Loucy (cell line): ENCODE results near the gene DPYSL3.

Experiments used
- H2AFZ ChIP-seq: fragments of 200-600 bp; sonication (generic); 2 replicates; pipeline ENCODE4 v1.6.0; 2016; ENCODE audit warnings: antibody characterized with exemption, mild to moderate bottlenecking, low read length, moderate library complexity
- H3F3A ChIP-seq: fragments of 200-600 bp; 2 replicates; pipeline ENCODE4 v1.6.0; 2016; ENCODE audit warnings: antibody characterized with exemption, low read depth, mild to moderate bottlenecking
- H3K27me3 ChIP-seq: fragments of 200-600 bp; sonication (generic); 2 replicates; pipeline ENCODE4 v1.6.1; 2014; ENCODE audit warnings: low read length, mild to moderate bottlenecking; ENCODE audit not compliant: insufficient read depth, poor library complexity, severe bottlenecking
- H3K36me3 ChIP-seq: fragments of 200-600 bp; sonication (generic); 2 replicates; pipeline ENCODE4 v1.6.1; 2016; ENCODE audit warnings: low read length; ENCODE audit not compliant: insufficient read depth
- H3K4me1 ChIP-seq: fragments of 200-600 bp; sonication (generic); 2 replicates; pipeline ENCODE4 v1.5.1; 2014; ENCODE audit warnings: low read length, mild to moderate bottlenecking; ENCODE audit not compliant: insufficient read depth, poor library complexity, severe bottlenecking
- H3K4me2 ChIP-seq: fragments of 200-600 bp; sonication (generic); 2 replicates; pipeline ENCODE4 v1.6.0; 2014; ENCODE audit warnings: antibody characterized with exemption, low read length, low read depth, mild to moderate bottlenecking; ENCODE audit not compliant: poor library complexity, severe bottlenecking
- H3K4me3 ChIP-seq: fragments of 200-600 bp; sonication (generic); 2 replicates; pipeline ENCODE4 v1.5.1; 2014; ENCODE audit warnings: low read length, mild to moderate bottlenecking, mixed read lengths; ENCODE audit not compliant: poor library complexity, severe bottlenecking
- H3K79me2 ChIP-seq: fragments of 200-600 bp; sonication (generic); 2 replicates; pipeline ENCODE4 v1.6.1; 2014; ENCODE audit warnings: low read length; ENCODE audit not compliant: insufficient read depth
- H3K9ac ChIP-seq: fragments of 200-600 bp; sonication (generic); 2 replicates; pipeline ENCODE4 v1.6.0; 2014; ENCODE audit warnings: mild to moderate bottlenecking, low read depth, low read length, moderate library complexity; ENCODE audit not compliant: poor library complexity, severe bottlenecking
- H3K9me2 ChIP-seq: fragments of 200-600 bp; sonication (generic); replicated peaks from 2 replicates; pipeline ENCODE4 v1.6.1; 2016; ENCODE audit warnings: low read depth, low read length, mixed read lengths
- H3K9me3 ChIP-seq: fragments of 200-600 bp; sonication (generic); 2 replicates; pipeline ENCODE4 v1.6.1; 2014; ENCODE audit warnings: mild to moderate bottlenecking, antibody characterized with exemption, low read length, low read depth; ENCODE audit not compliant: insufficient read depth
- H4K20me1 ChIP-seq: fragments of 200-600 bp; sonication (generic); 2 replicates; pipeline ENCODE4 v1.6.0; 2014; ENCODE audit warnings: antibody characterized with exemption, low read length, mild to moderate bottlenecking; ENCODE audit not compliant: insufficient read depth, poor library complexity, severe bottlenecking
- EZH2phosphoT487 ChIP-seq: fragments of 200-600 bp; IDR thresholded peaks from 2 replicates; pipeline ENCODE4 v1.6.1; 2018; ENCODE audit warnings: antibody characterized with exemption, mild to moderate bottlenecking, moderate library complexity, borderline replicate concordance
- TF ChIP-seq, protein P1 (sequence below): fragments of 200-600 bp; sonication (generic); conservative IDR thresholded peaks from 2 replicates; pipeline ENCODE4 v1.5.1; 2014; ENCODE audit warnings: mild to moderate bottlenecking, antibody characterized with exemption, low read length

Gene DPYSL3

GRCh38 chr5:147474140-147474539 is 35.7 kb downstream of the DPYSL3 start:
- Histone ChIP-seq H3F3A (no peaks in the 10 kb centered on the region), H3K9me2 (no peaks in the 10 kb centered on the region), H4K20me1 (no peaks in the 10 kb centered on the region), H3K9ac (no peak overlapping the region), H3K79me2 (no peaks in the 10 kb centered on the region), H3K4me2 (no peak overlapping the region), H3K4me3 (no peak overlapping the region), H3K9me3 (no peaks in the 10 kb centered on the region), H3K4me1 (no peaks in the 10 kb centered on the region), H3K36me3 (no peaks in the 10 kb centered on the region), H2AFZ (no peak overlapping the region), H3K27me3 (no peaks in the 10 kb centered on the region)
- TF ChIP-seq EZH2phosphoT487, result no peak
- TF ChIP-seq, protein P1, sequence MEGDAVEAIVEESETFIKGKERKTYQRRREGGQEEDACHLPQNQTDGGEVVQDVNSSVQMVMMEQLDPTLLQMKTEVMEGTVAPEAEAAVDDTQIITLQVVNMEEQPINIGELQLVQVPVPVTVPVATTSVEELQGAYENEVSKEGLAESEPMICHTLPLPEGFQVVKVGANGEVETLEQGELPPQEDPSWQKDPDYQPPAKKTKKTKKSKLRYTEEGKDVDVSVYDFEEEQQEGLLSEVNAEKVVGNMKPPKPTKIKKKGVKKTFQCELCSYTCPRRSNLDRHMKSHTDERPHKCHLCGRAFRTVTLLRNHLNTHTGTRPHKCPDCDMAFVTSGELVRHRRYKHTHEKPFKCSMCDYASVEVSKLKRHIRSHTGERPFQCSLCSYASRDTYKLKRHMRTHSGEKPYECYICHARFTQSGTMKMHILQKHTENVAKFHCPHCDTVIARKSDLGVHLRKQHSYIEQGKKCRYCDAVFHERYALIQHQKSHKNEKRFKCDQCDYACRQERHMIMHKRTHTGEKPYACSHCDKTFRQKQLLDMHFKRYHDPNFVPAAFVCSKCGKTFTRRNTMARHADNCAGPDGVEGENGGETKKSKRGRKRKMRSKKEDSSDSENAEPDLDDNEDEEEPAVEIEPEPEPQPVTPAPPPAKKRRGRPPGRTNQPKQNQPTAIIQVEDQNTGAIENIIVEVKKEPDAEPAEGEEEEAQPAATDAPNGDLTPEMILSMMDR, result no peak

DNA sequence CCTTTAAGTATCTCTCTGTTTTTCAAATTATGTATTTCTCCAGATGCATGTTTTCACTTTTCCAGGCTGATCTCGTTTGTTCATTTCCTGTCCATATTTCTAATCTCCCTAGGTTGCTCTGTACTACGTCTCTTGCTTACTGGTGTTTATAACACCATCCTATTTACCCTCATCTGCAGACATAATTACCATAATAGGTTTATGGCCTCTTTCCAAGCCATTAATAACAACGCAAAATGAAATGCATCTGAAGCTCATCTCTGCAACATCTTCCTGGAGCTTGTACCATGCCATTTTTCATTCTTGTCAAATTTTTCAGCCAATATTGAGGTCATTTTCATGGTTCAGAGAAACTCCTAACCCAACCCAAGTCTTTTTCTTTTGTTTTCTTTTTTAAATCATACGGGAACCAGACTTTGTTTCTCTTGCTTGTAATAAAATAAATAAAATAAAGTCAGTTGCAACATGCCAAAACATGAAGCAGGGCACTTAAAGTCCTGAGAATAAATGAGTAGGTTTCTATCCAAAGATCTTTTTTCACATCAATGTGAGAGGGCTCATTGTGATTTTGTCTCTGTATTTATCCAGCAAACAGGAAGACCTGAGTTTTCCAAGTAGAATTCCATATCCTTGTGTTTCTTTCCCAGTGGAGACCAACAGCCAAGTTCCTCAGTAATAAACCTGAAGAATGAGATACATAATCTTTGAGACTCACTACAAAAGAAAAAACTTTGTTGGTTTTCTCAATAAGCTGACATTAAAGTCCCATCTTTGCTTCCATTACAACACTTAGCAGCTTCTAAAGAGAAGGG is 37.0 kb downstream of the DPYSL3 start:
- Histone ChIP-seq H3K4me3 (no peak overlapping the region), H2AFZ (no peak overlapping the region), H3K9me2 (no peaks in the 10 kb centered on the region), H3K36me3 (no peaks in the 10 kb centered on the region), H3K9me3 (no peaks in the 10 kb centered on the region), H3F3A (no peaks in the 10 kb centered on the region), H3K4me2 (no peak overlapping the region), H3K79me2 (no peaks in the 10 kb centered on the region), H3K9ac (no peak overlapping the region), H3K4me1 (no peaks in the 10 kb centered on the region), H3K27me3 (no peaks in the 10 kb centered on the region), H4K20me1 (no peaks in the 10 kb centered on the region)
- TF ChIP-seq, protein P1, result no peak
- no peak for TF ChIP-seq EZH2phosphoT487

GRCh38 chr5:147467973-147468508 is 41.8 kb downstream of the DPYSL3 start:
- no peaks in the 10 kb centered on the region for H3K79me2 ChIP-seq
- no peaks in the 10 kb centered on the region for H4K20me1 ChIP-seq
- H3K36me3 ChIP-seq, result no peaks in the 10 kb centered on the region
- no peaks in the 10 kb centered on the region for H3K4me1 ChIP-seq
- H3F3A ChIP-seq, result no peaks in the 10 kb centered on the region
- H2AFZ ChIP-seq, result no peak overlapping the region
- TF ChIP-seq EZH2phosphoT487, result no peak
- TF ChIP-seq, protein P1, result no peak
- no peak overlapping the region for H3K4me3 ChIP-seq
- H3K9me2 ChIP-seq, result no peaks in the 10 kb centered on the region
- H3K9me3 ChIP-seq, result no peaks in the 10 kb centered on the region
- no peak overlapping the region for H3K9ac ChIP-seq
- H3K27me3 ChIP-seq, result no peaks in the 10 kb centered on the region
- no peak overlapping the region for H3K4me2 ChIP-seq
